Neural progenitor cell (in vitro differentiated cells): ENCODE data around the gene MS4A6A. TPM values are rescaled to one million over a fixed set of nuclear protein-coding genes. Genes with fewer than 3 reads are reported as not detected.

Source experiments
- DNase-seq: peaks from one replicate; pipeline ENCODE4 v3.0.0-alpha.2; 2016; ENCODE audit warnings: low spot score
- H2AFZ ChIP-seq: fragments of 200-600 bp; sonication (generic); replicated peaks from 2 replicates; pipeline ENCODE4 v1.6.1; 2016; ENCODE audit warnings: antibody characterized with exemption
- H3F3A ChIP-seq: fragments of 200-600 bp; sonication (generic); 2 replicates; pipeline ENCODE4 v1.6.1; 2016; ENCODE audit warnings: antibody characterized with exemption, low read depth
- H3K27ac ChIP-seq: fragments of 200-600 bp; sonication (generic); 2 replicates; pipeline ENCODE4 v1.5.1; 2016; ENCODE audit warnings: mild to moderate bottlenecking
- H3K27me3 ChIP-seq: fragments of 200-600 bp; sonication (generic); 2 replicates; pipeline ENCODE4 v1.6.1; 2016; ENCODE audit warnings: mild to moderate bottlenecking, moderate library complexity
- H3K36me3 ChIP-seq: fragments of 200-600 bp; sonication (generic); 2 replicates; pipeline ENCODE4 v1.5.1; 2016
- H3K4me1 ChIP-seq: fragments of 200-600 bp; sonication (generic); 2 replicates; pipeline ENCODE4 v1.6.1; 2016; ENCODE audit warnings: mixed run types
- H3K4me2 ChIP-seq: fragments of 200-600 bp; sonication (generic); 2 replicates; pipeline ENCODE4 v1.6.1; 2016
- H3K4me3 ChIP-seq: fragments of 200-600 bp; sonication (generic); 2 replicates; pipeline ENCODE4 v1.5.1; 2016
- H3K79me2 ChIP-seq: fragments of 200-600 bp; sonication (generic); 2 replicates; pipeline ENCODE4 v1.6.1; 2016; ENCODE audit warnings: low read depth
- H3K9ac ChIP-seq: fragments of 200-600 bp; sonication (generic); 2 replicates; pipeline ENCODE4 v1.6.1; 2016
- H3K9me3 ChIP-seq: fragments of 200-600 bp; sonication (generic); 2 replicates; pipeline ENCODE4 v1.5.1; 2016; ENCODE audit warnings: low read depth
- H4K20me1 ChIP-seq: fragments of 200-600 bp; sonication (generic); 2 replicates; pipeline ENCODE4 v1.6.1; 2016; ENCODE audit warnings: low read depth
- H3K27ac Mint-ChIP-seq: 3 replicates; pipeline ENCODE4 v1.8.0; 2021; ENCODE audit warnings: mixed read lengths
- H3K27me3 Mint-ChIP-seq: 2 replicates; pipeline ENCODE4 v1.8.0; 2022; ENCODE audit warnings: low read depth, mild to moderate bottlenecking, inconsistent platforms, moderate library complexity, mixed read lengths; ENCODE audit not compliant: insufficient read depth
- H3K36me3 Mint-ChIP-seq: 3 replicates; pipeline ENCODE4 v1.8.0; 2021; ENCODE audit warnings: mixed read lengths
- H3K4me1 Mint-ChIP-seq: 3 replicates; pipeline ENCODE4 v1.8.0; 2021; ENCODE audit warnings: mixed read lengths
- H3K4me3 Mint-ChIP-seq: 3 replicates; pipeline ENCODE4 v1.8.0; 2021; ENCODE audit warnings: mild to moderate bottlenecking, moderate library complexity, mixed read lengths
- H3K9me3 Mint-ChIP-seq: 3 replicates; pipeline ENCODE4 v1.8.0; 2020; ENCODE audit warnings: mixed read lengths
- EZH2 ChIP-seq: fragments of 200-600 bp; sonication (generic); IDR thresholded peaks from 2 replicates; pipeline ENCODE4 v1.6.1; 2017; ENCODE audit warnings: antibody characterized with exemption, mild to moderate bottlenecking, moderate library complexity
- EZH2phosphoT487 ChIP-seq: fragments of 200-600 bp; sonication (generic); IDR thresholded peaks from 2 replicates; pipeline ENCODE4 v1.6.1; 2017; ENCODE audit warnings: antibody characterized with exemption
- total RNA-seq: library from RNA; depleted of rRNA; stranded (reverse); fragments of >200 nt; gene quantifications from 2 replicates; pipeline ENCODE4 v1.2.3, GENCODE V29; 2015; ENCODE audit warnings: low replicate concordance
- TF ChIP-seq, protein P1 (sequence below): fragments of 200-600 bp; sonication (generic); IDR thresholded peaks from 2 replicates; pipeline ENCODE4 v1.5.1; 2017; ENCODE audit warnings: antibody characterized with exemption, mild to moderate bottlenecking

Gene MS4A6A
- total RNA-seq, 1 donor from 2014 or later, result not detected

DNA sequence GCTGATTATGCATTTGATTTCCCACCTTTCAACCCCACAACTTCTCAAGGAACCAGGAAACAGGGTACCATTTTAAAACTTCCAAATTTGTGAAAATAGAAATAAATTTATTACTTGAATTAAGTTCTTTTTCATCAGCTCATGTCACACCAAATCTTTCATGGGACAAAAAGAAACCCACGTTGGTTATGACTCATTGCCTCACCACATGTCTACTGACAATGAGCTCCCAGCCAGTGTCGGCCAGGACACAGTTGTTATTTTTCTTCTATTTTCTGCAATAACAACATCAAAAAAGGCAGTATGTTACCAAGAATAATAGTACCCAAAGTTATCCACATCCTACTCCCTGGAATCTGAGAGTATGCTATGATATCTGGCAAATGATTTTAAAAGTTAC is 17.3 kb downstream of the MS4A6A start:
- no peaks in the 10 kb centered on the region for H3K4me1 Mint-ChIP-seq
- Histone ChIP-seq H3K9ac (no peak overlapping the region), H3K4me1 (no peaks in the 10 kb centered on the region), H3K27me3 (no peaks in the 10 kb centered on the region), H3K79me2 (no peaks in the 10 kb centered on the region), H3F3A (no peaks in the 10 kb centered on the region), H3K4me2 (no peak overlapping the region), H2AFZ (no peak overlapping the region), H3K36me3 (no peaks in the 10 kb centered on the region), H3K9me3 (peaks cover 12% of the 10 kb centered on the region), H3K27ac (no peak overlapping the region), H3K4me3 (no peak overlapping the region), H4K20me1 (no peaks in the 10 kb centered on the region)
- H3K27me3 Mint-ChIP-seq, result no peaks in the 10 kb centered on the region
- H3K27ac Mint-ChIP-seq, result no peak overlapping the region
- no peak overlapping the region for H3K4me3 Mint-ChIP-seq
- TF ChIP-seq EZH2, result no peak
- no peak for TF ChIP-seq EZH2phosphoT487
- TF ChIP-seq, protein P1, sequence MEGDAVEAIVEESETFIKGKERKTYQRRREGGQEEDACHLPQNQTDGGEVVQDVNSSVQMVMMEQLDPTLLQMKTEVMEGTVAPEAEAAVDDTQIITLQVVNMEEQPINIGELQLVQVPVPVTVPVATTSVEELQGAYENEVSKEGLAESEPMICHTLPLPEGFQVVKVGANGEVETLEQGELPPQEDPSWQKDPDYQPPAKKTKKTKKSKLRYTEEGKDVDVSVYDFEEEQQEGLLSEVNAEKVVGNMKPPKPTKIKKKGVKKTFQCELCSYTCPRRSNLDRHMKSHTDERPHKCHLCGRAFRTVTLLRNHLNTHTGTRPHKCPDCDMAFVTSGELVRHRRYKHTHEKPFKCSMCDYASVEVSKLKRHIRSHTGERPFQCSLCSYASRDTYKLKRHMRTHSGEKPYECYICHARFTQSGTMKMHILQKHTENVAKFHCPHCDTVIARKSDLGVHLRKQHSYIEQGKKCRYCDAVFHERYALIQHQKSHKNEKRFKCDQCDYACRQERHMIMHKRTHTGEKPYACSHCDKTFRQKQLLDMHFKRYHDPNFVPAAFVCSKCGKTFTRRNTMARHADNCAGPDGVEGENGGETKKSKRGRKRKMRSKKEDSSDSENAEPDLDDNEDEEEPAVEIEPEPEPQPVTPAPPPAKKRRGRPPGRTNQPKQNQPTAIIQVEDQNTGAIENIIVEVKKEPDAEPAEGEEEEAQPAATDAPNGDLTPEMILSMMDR, result no peak
- no peaks in the 10 kb centered on the region for H3K36me3 Mint-ChIP-seq
- no peak for DNase-seq
- peaks cover 24% of the 10 kb centered on the region for H3K9me3 Mint-ChIP-seq

DNA sequence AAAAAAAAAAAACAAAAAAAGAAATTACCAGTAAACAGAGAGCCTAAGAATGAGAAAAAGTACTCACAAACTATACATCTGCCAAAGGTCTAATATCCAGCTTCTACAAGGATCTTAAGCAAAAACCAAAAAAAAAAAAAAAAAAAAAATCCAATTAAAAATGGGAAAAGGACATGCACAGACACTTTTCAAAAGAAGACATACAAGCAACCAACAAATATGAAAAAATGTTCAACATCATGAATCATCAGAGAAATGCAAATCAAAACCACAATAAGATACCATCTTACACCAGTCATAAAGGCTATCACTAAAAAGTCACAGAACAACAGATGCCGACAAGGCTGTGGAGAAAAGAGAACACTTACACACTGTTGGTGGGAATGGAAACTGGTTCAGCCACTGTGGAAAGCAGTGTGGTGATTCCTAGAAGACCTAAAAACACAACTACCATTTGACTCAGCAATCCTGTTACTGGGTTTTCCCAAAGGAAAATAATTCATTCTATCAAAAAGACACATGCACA is 18.3 kb downstream of the MS4A6A start:
- H3K4me1 ChIP-seq, result no peaks in the 10 kb centered on the region
- peaks cover 12% of the 10 kb centered on the region for H3K9me3 ChIP-seq
- no peaks in the 10 kb centered on the region for H3F3A ChIP-seq
- no peak overlapping the region for H3K4me2 ChIP-seq
- Mint-ChIP-seq H3K27me3 (no peaks in the 10 kb centered on the region), H3K4me3 (no peak overlapping the region), H3K36me3 (no peaks in the 10 kb centered on the region), H3K27ac (no peak overlapping the region), H3K9me3 (peaks cover 15% of the 10 kb centered on the region), H3K4me1 (no peaks in the 10 kb centered on the region)
- no peaks in the 10 kb centered on the region for H3K79me2 ChIP-seq
- H3K27me3 ChIP-seq, result no peaks in the 10 kb centered on the region
- no peak overlapping the region for H3K4me3 ChIP-seq
- no peak for DNase-seq
- no peak overlapping the region for H3K27ac ChIP-seq
- TF ChIP-seq EZH2phosphoT487 (no peak), EZH2 (no peak)
- TF ChIP-seq, protein P1, result no peak
- H3K9ac ChIP-seq, result no peak overlapping the region
- no peaks in the 10 kb centered on the region for H3K36me3 ChIP-seq
- no peak overlapping the region for H2AFZ ChIP-seq
- H4K20me1 ChIP-seq, result no peaks in the 10 kb centered on the region

DNA sequence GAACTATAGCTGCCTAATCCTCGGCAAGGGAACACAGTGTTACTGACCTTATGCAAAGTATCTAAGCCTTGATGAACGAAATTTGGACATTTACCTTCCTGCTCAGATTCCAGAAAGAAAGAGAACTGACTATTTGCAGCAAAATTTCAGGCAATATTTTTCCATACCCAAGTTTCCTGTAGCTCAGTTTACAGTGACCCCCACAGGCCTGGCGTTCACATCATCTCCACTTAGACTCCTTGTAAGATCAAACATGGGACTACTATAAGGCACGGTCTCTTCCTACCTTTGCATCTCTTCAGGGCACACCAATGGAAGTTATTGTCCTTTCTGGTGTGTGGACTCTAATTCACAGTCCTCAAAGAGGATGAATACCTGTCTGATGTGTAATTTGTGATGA is 21.1 kb downstream of the MS4A6A start:
- Histone ChIP-seq H3K4me3 (no peak overlapping the region), H3K4me2 (no peak overlapping the region), H2AFZ (no peak overlapping the region), H3F3A (no peaks in the 10 kb centered on the region), H3K27me3 (no peaks in the 10 kb centered on the region), H3K9ac (no peak overlapping the region), H3K27ac (no peak overlapping the region), H3K9me3 (peaks cover 3% of the 10 kb centered on the region), H4K20me1 (no peaks in the 10 kb centered on the region), H3K36me3 (no peaks in the 10 kb centered on the region), H3K4me1 (no peaks in the 10 kb centered on the region), H3K79me2 (no peaks in the 10 kb centered on the region)
- H3K27ac Mint-ChIP-seq, result no peak overlapping the region
- H3K36me3 Mint-ChIP-seq, result no peaks in the 10 kb centered on the region
- no peak for DNase-seq
- no peaks in the 10 kb centered on the region for H3K9me3 Mint-ChIP-seq
- H3K4me1 Mint-ChIP-seq, result no peaks in the 10 kb centered on the region
- H3K4me3 Mint-ChIP-seq, result no peak overlapping the region
- TF ChIP-seq, protein P1, result no peak
- TF ChIP-seq EZH2phosphoT487 (no peak), EZH2 (no peak)
- no peaks in the 10 kb centered on the region for H3K27me3 Mint-ChIP-seq
